HepG2 (cell line): Measurements from ENCODE around the gene AFG1L. TPM values are rescaled to one million over a fixed set of nuclear protein-coding genes. Genes with fewer than 3 reads are reported as not detected.
A peak's percentile ranks its signal among the peaks of the same experiment; 100 is the strongest.

Source experiments
- CBFB ChIP-seq: sonication (generic); formaldehyde crosslinking; IDR thresholded peaks from 2 replicates; pipeline ENCODE4 v1.4.0; 2020; ENCODE audit warnings: missing genetic modification reagents
- FOXA1 ChIP-seq, 2 experiments: fragments of 450-650 bp in 1 of 2; sonication (generic) in 1 of 2; formaldehyde crosslinking in 1 of 2; IDR thresholded peaks; 2 replicates each; pipeline versions ENCODE4 v1.4.0 to v1.6.1; 2016 to 2020; ENCODE audit warnings: missing genetic modification reagents in 1 of 2
- GATAD1 ChIP-seq: IDR thresholded peaks from 2 replicates; pipeline ENCODE4 v1.6.1; 2016; ENCODE audit warnings: missing genetic modification reagents, missing compliant biosample characterization
- JUN ChIP-seq: sonication (generic); formaldehyde crosslinking; IDR thresholded peaks from 2 replicates; pipeline ENCODE4 v1.4.0; 2020; ENCODE audit warnings: mild to moderate bottlenecking, missing genetic modification reagents
- MXI1 ChIP-seq: IDR thresholded peaks from 3 replicates; pipeline ENCODE4 v1.6.1; 2012; ENCODE audit warnings: low read depth, low read length, inconsistent platforms, borderline replicate concordance
- NPAS2 ChIP-seq: sonication (generic); formaldehyde crosslinking; IDR thresholded peaks from 2 replicates; pipeline ENCODE4 v1.8.0; 2022; ENCODE audit warnings: mild to moderate bottlenecking, missing genetic modification reagents, borderline replicate concordance
- PAX8 ChIP-seq: sonication (generic); formaldehyde crosslinking; IDR thresholded peaks from 2 replicates; pipeline ENCODE4 v1.8.0; 2022; ENCODE audit warnings: mild to moderate bottlenecking, missing genetic modification reagents, borderline replicate concordance
- RBM39 ChIP-seq: fragments of 200-400 bp; formaldehyde crosslinking; IDR thresholded peaks from one replicate; pipeline ENCODE4 v1.6.1; 2018; ENCODE audit warnings: antibody characterized with exemption, mild to moderate bottlenecking, low read depth, low read length; ENCODE audit not compliant: poor library complexity, severe bottlenecking
- REPIN1 ChIP-seq: sonication (generic); formaldehyde crosslinking; IDR thresholded peaks from 2 replicates; pipeline ENCODE4 v1.8.0; 2022; ENCODE audit warnings: missing genetic modification reagents, low read depth, mild to moderate bottlenecking, borderline replicate concordance
- RXRA ChIP-seq: sonication (generic); formaldehyde crosslinking; IDR thresholded peaks from 2 replicates; pipeline ENCODE4 v1.5.1; 2020; ENCODE audit warnings: missing genetic modification reagents
- SIX1 ChIP-seq: sonication (generic); formaldehyde crosslinking; IDR thresholded peaks from 2 replicates; pipeline ENCODE4 v1.4.0; 2020; ENCODE audit warnings: missing genetic modification reagents, borderline replicate concordance
- SMAD3 ChIP-seq: sonication (generic); formaldehyde crosslinking; IDR thresholded peaks from 2 replicates; pipeline ENCODE4 v1.4.0; 2020; ENCODE audit warnings: missing genetic modification reagents
- SMARCC2 ChIP-seq: fragments of 450-650 bp; IDR thresholded peaks from 2 replicates; pipeline ENCODE4 v1.6.1; 2017; ENCODE audit warnings: antibody characterized with exemption, mild to moderate bottlenecking
- SP4 ChIP-seq: sonication (generic); formaldehyde crosslinking; IDR thresholded peaks from 2 replicates; pipeline ENCODE4 v1.8.1; 2023; ENCODE audit warnings: mild to moderate bottlenecking, missing genetic modification reagents
- SRY ChIP-seq: sonication (generic); formaldehyde crosslinking; IDR thresholded peaks from 2 replicates; pipeline ENCODE4 v1.8.0; 2022; ENCODE audit warnings: mild to moderate bottlenecking, missing genetic modification reagents
- U2AF1 ChIP-seq: fragments of 200-400 bp; formaldehyde crosslinking; optimal IDR thresholded peaks from 2 replicates; pipeline ENCODE3; 2017; ENCODE audit warnings: mild to moderate bottlenecking, low read depth, low read length
- XRCC5 ChIP-seq: fragments of 200-400 bp; formaldehyde crosslinking; optimal IDR thresholded peaks from 2 replicates; pipeline ENCODE3; 2017; ENCODE audit warnings: mild to moderate bottlenecking, low read length
- ZMAT5 ChIP-seq: sonication (generic); formaldehyde crosslinking; IDR thresholded peaks from 2 replicates; pipeline ENCODE4 v1.5.0; 2020; ENCODE audit warnings: mild to moderate bottlenecking, low read depth, missing genetic modification reagents, borderline replicate concordance
- ZNF264 ChIP-seq: sonication (generic); formaldehyde crosslinking; IDR thresholded peaks from 2 replicates; pipeline ENCODE4 v1.4.0; 2020; ENCODE audit warnings: missing genetic modification reagents
- ZNF30 ChIP-seq: sonication (generic); formaldehyde crosslinking; IDR thresholded peaks from 2 replicates; pipeline ENCODE4 v1.5.0; 2020; ENCODE audit warnings: mild to moderate bottlenecking, missing genetic modification reagents
- polyA plus RNA-seq, 8 experiments: library from polyadenylated mRNA; depleted of rRNA in 3 of 8; stranded (reverse) in 7 of 8; unstranded in 1 of 8; fragments of >200 nt; fragmentation: Illumina TruSeq in 4 of 8; extraction: Trizol in 4 of 8; gene quantifications; 2 replicates each; pipeline versions ENCODE4 v1.2.1 to v1.2.3, GENCODE V29; 2011 to 2016; ENCODE audit warnings: low read depth in 4 of 8, missing spikeins in 1 of 8, mixed read lengths in 1 of 8; ENCODE audit not compliant: insufficient read depth in 1 of 8
- total RNA-seq, 5 experiments: library from RNA; depleted of rRNA; stranded (reverse); fragments of >200 nt; fragmentation: Illumina TruSeq; extraction: Trizol; gene quantifications; 2 replicates each; pipeline ENCODE4 v1.2.3, GENCODE V29; 2016; ENCODE audit warnings: low read depth in 1 of 5
- TF ChIP-seq, protein P1 (sequence below), 2 experiments: sonication (generic) in 1 of 2; formaldehyde crosslinking in 1 of 2; IDR thresholded peaks; 2 replicates each; pipeline versions ENCODE4 v1.5.1 to v1.6.1; 2011 to 2020; ENCODE audit warnings: borderline replicate concordance in 1 of 2, low read depth in 1 of 2, low read length in 1 of 2, mild to moderate bottlenecking in 1 of 2, missing genetic modification reagents in 1 of 2, moderate library complexity in 1 of 2
- TF ChIP-seq, protein P2 (sequence below): sonication (generic); formaldehyde crosslinking; IDR thresholded peaks from 2 replicates; pipeline ENCODE4 v1.5.1; 2020; ENCODE audit warnings: mild to moderate bottlenecking, moderate library complexity, missing genetic modification reagents
- TF ChIP-seq, protein P3 (sequence below): IDR thresholded peaks from 2 replicates; pipeline ENCODE4 v1.6.1; 2016; ENCODE audit warnings: missing biosample characterization, missing genetic modification reagents, low read depth

Gene AFG1L
- total and polyA plus RNA-seq, 2 of the 13 experiments (the other 11 are each of a cell fraction or from before 2014, with no cell fraction given): 3.1 to 14.0 TPM

DNA sequence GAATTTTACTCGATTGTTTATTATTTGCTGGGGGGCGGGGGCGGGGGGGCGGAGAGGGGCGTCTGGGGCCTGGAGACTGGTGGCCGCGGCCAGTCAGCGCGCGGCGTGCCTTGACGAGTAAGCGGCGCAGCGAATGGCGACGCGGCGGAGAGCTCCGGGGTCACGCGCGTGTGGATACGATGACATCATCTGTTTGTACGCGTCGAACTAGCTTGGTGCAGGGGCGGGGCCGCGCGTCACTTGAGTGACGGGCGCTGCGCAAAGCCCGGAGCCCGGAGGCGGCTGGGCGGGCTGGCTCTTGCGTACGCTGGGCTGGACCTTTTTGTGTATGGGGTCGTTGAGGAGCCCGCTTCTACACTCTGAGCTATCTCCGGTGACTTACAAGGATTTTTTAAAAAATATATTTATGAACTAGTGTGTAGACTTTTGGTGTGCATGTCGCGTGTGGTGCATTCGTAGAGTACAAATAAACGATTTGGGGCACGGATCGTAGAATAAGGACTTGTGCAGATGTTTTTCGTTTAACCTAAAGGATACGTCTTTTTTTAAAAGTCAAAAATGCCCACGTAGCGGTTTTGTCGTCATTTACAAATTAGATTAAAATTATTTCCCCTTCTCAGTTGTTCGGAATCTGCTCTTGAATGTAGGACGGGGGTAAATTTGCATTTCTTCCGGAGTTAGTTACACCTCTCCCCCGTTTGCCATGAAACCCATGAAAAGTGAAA, 263.7 kb downstream of the AFG1L start (continued):
- TF ChIP-seq ZNF30 (CRISPR knock-in tag) (no peak), XRCC5 (peak; percentile 81), SRY (no peak), NPAS2 (CRISPR knock-in tag) (no peak), SIX1 (CRISPR knock-in tag) (no peak), CBFB (CRISPR knock-in tag) (peak; percentile 74), SP4 (peak; percentile 98), GATAD1 (peak; percentile 78), RXRA (CRISPR knock-in tag) (peak; percentile 51; the same call in 1 of the 2 replicates), REPIN1 (CRISPR knock-in tag) (peak; percentile 65; the same call in 1 of the 2 replicates), ZNF264 (CRISPR knock-in tag) (peak; percentile 60; the same call in 1 of the 2 replicates), FOXA1 (IDR thresholded peaks at IDR 0.05) (no peak), FOXA1 (CRISPR knock-in tag; IDR thresholded peaks at IDR 0.05) (peak; percentile 91), MXI1 (peak; percentile 74; the same call in 1 of the 3 replicates), SMAD3 (0 out of 2 replicates have a peak, but pooled peaks have one; percentile 24), PAX8 (CRISPR knock-in tag) (no peak), U2AF1 (peak; percentile 51), JUN (peak; percentile 74; the same call in 1 of the 2 replicates), ZMAT5 (no peak), SMARCC2 (no peak), RBM39 (no peak)
- TF ChIP-seq, protein P1, sequence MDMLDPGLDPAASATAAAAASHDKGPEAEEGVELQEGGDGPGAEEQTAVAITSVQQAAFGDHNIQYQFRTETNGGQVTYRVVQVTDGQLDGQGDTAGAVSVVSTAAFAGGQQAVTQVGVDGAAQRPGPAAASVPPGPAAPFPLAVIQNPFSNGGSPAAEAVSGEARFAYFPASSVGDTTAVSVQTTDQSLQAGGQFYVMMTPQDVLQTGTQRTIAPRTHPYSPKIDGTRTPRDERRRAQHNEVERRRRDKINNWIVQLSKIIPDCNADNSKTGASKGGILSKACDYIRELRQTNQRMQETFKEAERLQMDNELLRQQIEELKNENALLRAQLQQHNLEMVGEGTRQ (IDR thresholded peaks at IDR 0.05; ENCODE audit: low read depth, low read length): no peak; the same call in 1 of the 2 replicates
- TF ChIP-seq, protein P1 (CRISPR knock-in tag; IDR thresholded peaks at IDR 0.05; ENCODE audit: borderline replicate concordance): no peak
- TF ChIP-seq, protein P2, sequence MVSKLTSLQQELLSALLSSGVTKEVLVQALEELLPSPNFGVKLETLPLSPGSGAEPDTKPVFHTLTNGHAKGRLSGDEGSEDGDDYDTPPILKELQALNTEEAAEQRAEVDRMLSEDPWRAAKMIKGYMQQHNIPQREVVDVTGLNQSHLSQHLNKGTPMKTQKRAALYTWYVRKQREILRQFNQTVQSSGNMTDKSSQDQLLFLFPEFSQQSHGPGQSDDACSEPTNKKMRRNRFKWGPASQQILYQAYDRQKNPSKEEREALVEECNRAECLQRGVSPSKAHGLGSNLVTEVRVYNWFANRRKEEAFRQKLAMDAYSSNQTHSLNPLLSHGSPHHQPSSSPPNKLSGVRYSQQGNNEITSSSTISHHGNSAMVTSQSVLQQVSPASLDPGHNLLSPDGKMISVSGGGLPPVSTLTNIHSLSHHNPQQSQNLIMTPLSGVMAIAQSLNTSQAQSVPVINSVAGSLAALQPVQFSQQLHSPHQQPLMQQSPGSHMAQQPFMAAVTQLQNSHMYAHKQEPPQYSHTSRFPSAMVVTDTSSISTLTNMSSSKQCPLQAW: peak; percentile 79
- TF ChIP-seq, protein P3, sequence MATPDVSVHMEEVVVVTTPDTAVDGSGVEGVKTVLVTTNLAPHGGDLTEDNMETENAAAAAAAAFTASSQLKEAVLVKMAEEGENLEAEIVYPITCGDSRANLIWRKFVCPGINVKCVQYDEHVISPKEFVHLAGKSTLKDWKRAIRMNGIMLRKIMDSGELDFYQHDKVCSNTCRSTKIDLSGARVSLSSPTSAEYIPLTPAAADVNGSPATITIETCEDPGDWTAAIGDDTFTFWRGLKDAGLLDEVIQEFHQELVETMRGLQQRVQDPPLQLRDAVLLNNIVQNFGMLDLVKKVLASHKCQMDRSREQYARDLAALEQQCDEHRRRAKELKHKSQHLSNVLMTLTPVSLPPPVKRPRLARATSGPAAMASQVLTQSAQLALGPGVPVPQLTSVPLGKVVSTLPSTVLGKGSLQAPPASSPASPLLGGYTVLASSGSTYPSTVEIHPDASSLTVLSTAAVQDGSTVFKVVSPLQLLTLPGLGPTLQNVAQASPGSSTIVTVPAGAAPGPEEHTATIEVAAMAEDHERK (CRISPR knock-in tag): peak; percentile 60; the same call in 1 of the 2 replicates
